GM03348 (cell line): ENCODE measurements around the gene TMEM234.

Experiments used
- DNase-seq: peaks from one replicate; pipeline ENCODE4 v3.0.0; 2012; ENCODE audit warnings: low spot score

The TMEM234 gene

GRCh38 chr1:32172621-32173245 is 49.4 kb downstream of the TMEM234 start:
- peak; percentile 31 for DNase-seq

GRCh38 chr1:32170991-32171390 is 51.2 kb downstream of the TMEM234 start:
- no peak for DNase-seq
